HG03039 (cell line): Measurements from ENCODE around the gene GLT1D1.

Experiments
- ATAC-seq: cut with Tn5 transposase; IDR thresholded peaks from one replicate; pipeline ENCODE4 v1.9.1; 2021; ENCODE audit warnings: mild to moderate bottlenecking, moderate library complexity; ENCODE audit not compliant: unreplicated experiment

The GLT1D1 gene

GRCh38 chr12:128992116-128992515 lies 138.8 kb downstream of the GLT1D1 start:
- ATAC-seq = no peak

- no peak for ATAC-seq
These were observed 139.3 kb downstream of the GLT1D1 start for GRCh38 chr12:128992550-128992949.

GRCh38 chr12:128994856-128995255 lies 141.6 kb downstream of the GLT1D1 start:
- ATAC-seq = no peak

GRCh38 chr12:128995619-128996018 lies 142.3 kb downstream of the GLT1D1 start:
- no peak for ATAC-seq

- no peak for ATAC-seq
These were observed 148.5 kb downstream of the GLT1D1 start for GRCh38 chr12:129001826-129002225.

- no peak for ATAC-seq
These were observed 149.1 kb downstream of the GLT1D1 start for GRCh38 chr12:129002427-129002826.

GRCh38 chr12:129005416-129005815 lies 152.1 kb downstream of the GLT1D1 start:
- ATAC-seq = no peak

- ATAC-seq = no peak
These were observed 152.6 kb downstream of the GLT1D1 start for GRCh38 chr12:129005829-129006228.

- ATAC-seq = no peak
These were observed 156.8 kb downstream of the GLT1D1 start for GRCh38 chr12:129009833-129010622.

GRCh38 chr12:129016159-129016558 lies 162.9 kb downstream of the GLT1D1 start:
- no peak for ATAC-seq

- no peak for ATAC-seq
These were observed 171.8 kb downstream of the GLT1D1 start for GRCh38 chr12:129025055-129025454.

GRCh38 chr12:129028844-129029243 lies 175.6 kb downstream of the GLT1D1 start:
- ATAC-seq = no peak
